KMS-11 (cell line): ENCODE data around the gene LEKR1.

Experiments
- H2AFZ ChIP-seq: fragments of 200-600 bp; sonication (generic); 2 replicates; pipeline ENCODE4 v1.6.1; 2016; ENCODE audit warnings: antibody characterized with exemption, mixed run types, low read depth
- H3K27ac ChIP-seq: fragments of 200-600 bp; sonication (generic); 2 replicates; pipeline ENCODE4 v1.6.1; 2016; ENCODE audit warnings: mild to moderate bottlenecking, mixed run types
- H3K27me3 ChIP-seq: fragments of 200-600 bp; sonication (generic); 2 replicates; pipeline ENCODE4 v1.6.1; 2017; ENCODE audit warnings: mild to moderate bottlenecking, low read depth, mixed run types, moderate library complexity; ENCODE audit not compliant: insufficient read depth
- H3K36me3 ChIP-seq: fragments of 200-600 bp; sonication (generic); 2 replicates; pipeline ENCODE4 v1.6.1; 2017; ENCODE audit warnings: mild to moderate bottlenecking, mixed run types; ENCODE audit not compliant: insufficient read depth
- H3K4me1 ChIP-seq: fragments of 200-600 bp; sonication (generic); 2 replicates; pipeline ENCODE4 v1.6.1; 2016; ENCODE audit warnings: mild to moderate bottlenecking, low read depth, mixed run types; ENCODE audit not compliant: poor library complexity, severe bottlenecking
- H3K4me2 ChIP-seq: fragments of 200-600 bp; sonication (generic); 2 replicates; pipeline ENCODE4 v1.7.0; 2016; ENCODE audit warnings: mild to moderate bottlenecking, mixed run types
- H3K4me3 ChIP-seq: fragments of 200-600 bp; sonication (generic); IDR thresholded peaks from 2 replicates; pipeline ENCODE4 v1.6.1; 2017; ENCODE audit warnings: low read depth, low read length, mixed read lengths; ENCODE audit not compliant: insufficient read depth
- H3K79me2 ChIP-seq: fragments of 200-600 bp; sonication (generic); 2 replicates; pipeline ENCODE4 v1.6.1; 2016; ENCODE audit warnings: low read depth, mixed run types; ENCODE audit not compliant: insufficient read depth
- H3K9ac ChIP-seq: fragments of 200-600 bp; sonication (generic); 2 replicates; pipeline ENCODE4 v1.6.1; 2016; ENCODE audit warnings: mild to moderate bottlenecking, mixed run types
- H4K20me1 ChIP-seq: fragments of 200-600 bp; sonication (generic); 2 replicates; pipeline ENCODE4 v1.6.1; 2016; ENCODE audit warnings: mild to moderate bottlenecking, mixed run types; ENCODE audit not compliant: insufficient read depth
- TF ChIP-seq, protein P1 (sequence below): fragments of 200-600 bp; sonication (generic); conservative IDR thresholded peaks from 2 replicates; pipeline ENCODE4 v1.6.1; 2017; ENCODE audit warnings: low read depth, mild to moderate bottlenecking, antibody characterized with exemption, low read length, moderate library complexity, mixed read lengths

The LEKR1 gene

GRCh38 chr3:157078811-157079185, 252.6 kb downstream of the LEKR1 start:
- no peaks in the 10 kb centered on the region for H3K36me3 ChIP-seq
- H3K9ac ChIP-seq = no peak overlapping the region
- no peak overlapping the region for H2AFZ ChIP-seq
- no peak overlapping the region for H3K4me3 ChIP-seq
- TF ChIP-seq, protein P1, sequence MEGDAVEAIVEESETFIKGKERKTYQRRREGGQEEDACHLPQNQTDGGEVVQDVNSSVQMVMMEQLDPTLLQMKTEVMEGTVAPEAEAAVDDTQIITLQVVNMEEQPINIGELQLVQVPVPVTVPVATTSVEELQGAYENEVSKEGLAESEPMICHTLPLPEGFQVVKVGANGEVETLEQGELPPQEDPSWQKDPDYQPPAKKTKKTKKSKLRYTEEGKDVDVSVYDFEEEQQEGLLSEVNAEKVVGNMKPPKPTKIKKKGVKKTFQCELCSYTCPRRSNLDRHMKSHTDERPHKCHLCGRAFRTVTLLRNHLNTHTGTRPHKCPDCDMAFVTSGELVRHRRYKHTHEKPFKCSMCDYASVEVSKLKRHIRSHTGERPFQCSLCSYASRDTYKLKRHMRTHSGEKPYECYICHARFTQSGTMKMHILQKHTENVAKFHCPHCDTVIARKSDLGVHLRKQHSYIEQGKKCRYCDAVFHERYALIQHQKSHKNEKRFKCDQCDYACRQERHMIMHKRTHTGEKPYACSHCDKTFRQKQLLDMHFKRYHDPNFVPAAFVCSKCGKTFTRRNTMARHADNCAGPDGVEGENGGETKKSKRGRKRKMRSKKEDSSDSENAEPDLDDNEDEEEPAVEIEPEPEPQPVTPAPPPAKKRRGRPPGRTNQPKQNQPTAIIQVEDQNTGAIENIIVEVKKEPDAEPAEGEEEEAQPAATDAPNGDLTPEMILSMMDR = no peak
- H3K4me2 ChIP-seq = no peak overlapping the region
- no peaks in the 10 kb centered on the region for H3K27me3 ChIP-seq
- no peak overlapping the region for H3K27ac ChIP-seq
- no peaks in the 10 kb centered on the region for H3K79me2 ChIP-seq
- H3K4me1 ChIP-seq = peaks cover 22% of the 10 kb centered on the region
- H4K20me1 ChIP-seq = no peaks in the 10 kb centered on the region

- no peak overlapping the region for H3K9ac ChIP-seq
- no peak overlapping the region for H3K4me2 ChIP-seq
- H3K27me3 ChIP-seq = no peaks in the 10 kb centered on the region
- H3K27ac ChIP-seq = no peak overlapping the region
- no peak overlapping the region for H3K4me3 ChIP-seq
- TF ChIP-seq, protein P1 = no peak
- H2AFZ ChIP-seq = no peak overlapping the region
- H3K36me3 ChIP-seq = no peaks in the 10 kb centered on the region
- H3K79me2 ChIP-seq = no peaks in the 10 kb centered on the region
- H4K20me1 ChIP-seq = no peaks in the 10 kb centered on the region
- peaks cover 22% of the 10 kb centered on the region for H3K4me1 ChIP-seq
Observed at GRCh38 chr3:157079676-157080369, 253.7 kb downstream of the LEKR1 start.

GRCh38 chr3:157081626-157082210, 255.6 kb downstream of the LEKR1 start:
- peak overlapping the region; percentile 18; the same call in 1 of the 2 replicates for H3K4me2 ChIP-seq

DNA sequence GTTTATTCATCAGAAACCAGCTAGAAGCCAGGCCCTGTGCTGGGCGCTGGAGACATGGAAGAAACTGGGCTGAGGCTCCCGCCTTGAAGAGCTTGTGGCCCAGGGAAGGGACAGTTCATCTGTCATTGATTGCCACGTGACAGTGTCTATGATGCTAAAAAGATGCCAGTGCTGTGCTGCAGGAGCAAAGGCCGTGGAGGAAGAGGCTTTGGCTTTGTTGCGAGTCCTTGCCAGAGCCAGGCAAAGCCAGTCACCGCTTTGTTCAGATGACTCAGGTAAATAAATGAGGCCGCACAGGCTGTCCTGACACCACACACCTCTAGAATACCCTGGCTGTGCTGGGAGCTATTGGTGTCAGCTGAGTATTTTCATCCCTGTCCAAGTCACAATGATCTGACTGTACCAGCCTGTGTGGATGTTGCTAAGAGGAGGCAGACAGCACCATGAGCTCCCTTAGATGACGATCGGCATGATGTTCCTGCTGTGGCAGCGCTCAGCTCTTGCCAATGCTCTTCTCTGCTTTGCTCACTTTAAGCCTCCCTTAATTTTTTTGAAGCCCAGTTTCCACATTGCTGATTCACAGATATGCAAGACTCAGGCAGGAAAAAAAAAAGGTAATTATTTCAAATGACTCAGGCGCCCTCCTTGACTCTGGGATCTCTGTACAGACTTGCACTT, 256.3 kb downstream of the LEKR1 start:
- Histone ChIP-seq H3K27me3 (no peaks in the 10 kb centered on the region), H3K79me2 (no peaks in the 10 kb centered on the region), H3K4me1 (peaks cover 47% of the 10 kb centered on the region), H2AFZ (peak overlapping the region; percentile 58), H3K9ac (no peak overlapping the region), H3K4me3 (no peak overlapping the region), H4K20me1 (no peaks in the 10 kb centered on the region), H3K36me3 (no peaks in the 10 kb centered on the region), H3K27ac (peak overlapping the region; percentile 23; the same call in 1 of the 2 replicates), H3K4me2 (peak overlapping the region; percentile 18; the same call in 1 of the 2 replicates)
- TF ChIP-seq, protein P1 = no peak

More at GRCh38 chr3:157081626-157082210, 255.6 kb downstream of the LEKR1 start:
- Histone ChIP-seq H2AFZ (peak overlapping the region; percentile 58), H4K20me1 (no peaks in the 10 kb centered on the region), H3K9ac (no peak overlapping the region; the same call in 1 of the 2 replicates), H3K36me3 (no peaks in the 10 kb centered on the region), H3K27ac (peak overlapping the region; percentile 23; the same call in 1 of the 2 replicates), H3K27me3 (no peaks in the 10 kb centered on the region), H3K4me1 (peaks cover 39% of the 10 kb centered on the region), H3K79me2 (no peaks in the 10 kb centered on the region), H3K4me3 (no peak overlapping the region)
- TF ChIP-seq, protein P1 = peak; percentile 100
